HEK293 (cell line): ENCODE data around the gene RABEP2.

ENCODE experiments used
- CTCF ChIA-PET: fragments of 350-600 bp; formaldehyde crosslinking; extraction: SDS; loops from one replicate; lab custom pipeline; 2021; ENCODE audit warnings: antibody characterized with exemption; lab: Yijun Ruan, JAX
- POLR2A ChIA-PET: fragments of 300-600 bp; formaldehyde crosslinking; extraction: SDS; loops from one replicate; lab custom pipeline; 2020; ENCODE audit warnings: antibody characterized with exemption, inconsistent platforms; lab: Yijun Ruan, JAX
- H3K27ac ChIP-seq: fragments of 200-500 bp; sonication (Bioruptor generic); 2 replicates; pipeline ENCODE4 v1.5.1; 2014; ENCODE audit warnings: low read depth, low read length, control low read depth, inconsistent platforms; ENCODE audit errors: extremely low read depth
- H3K36me3 ChIP-seq, 2 experiments: fragments of 200-500 bp in 1 of 2; sonication (Bioruptor generic) in 1 of 2; 1 replicate in 1 of 2; 2 replicates in 1 of 2; pipeline ENCODE4 v1.5.1; 2014 to 2017; ENCODE audit warnings: inconsistent platforms in 2 of 2, low read length in 2 of 2; ENCODE audit not compliant: control insufficient read depth in 2 of 2, insufficient read depth in 1 of 2
- H3K4me1 ChIP-seq: fragments of 200-500 bp; sonication (Bioruptor generic); 2 replicates; pipeline ENCODE4 v1.5.1; 2014; ENCODE audit warnings: mild to moderate bottlenecking, low read length, inconsistent platforms; ENCODE audit not compliant: control insufficient read depth, insufficient read depth
- H3K4me3 ChIP-seq: 2 replicates; pipeline ENCODE4 v1.5.1; 2011; ENCODE audit warnings: low read depth, mild to moderate bottlenecking, control low read depth, low read length, moderate library complexity
- H3K9me3 ChIP-seq: fragments of 200-500 bp; sonication (Bioruptor generic); 2 replicates; pipeline ENCODE4 v1.5.1; 2014; ENCODE audit warnings: low read depth, low read length, inconsistent platforms; ENCODE audit not compliant: control insufficient read depth, insufficient read depth
- BCL11A ChIP-seq: fragments of 450-650 bp; formaldehyde crosslinking; IDR thresholded peaks from 2 replicates; pipeline ENCODE4 v1.5.1; 2016; ENCODE audit warnings: low read depth, missing biosample characterization, missing genetic modification characterization
- BCL6B ChIP-seq: fragments of 450-650 bp; formaldehyde crosslinking; IDR thresholded peaks from 2 replicates; pipeline ENCODE4 v1.5.1; 2017; ENCODE audit warnings: missing biosample characterization, missing genetic modification characterization
- SP7 ChIP-seq: fragments of 450-650 bp; formaldehyde crosslinking; IDR thresholded peaks from 2 replicates; pipeline ENCODE4 v1.5.1; 2016; ENCODE audit warnings: missing biosample characterization, missing genetic modification characterization
- TRIM28 ChIP-seq: IDR thresholded peaks from 2 replicates; pipeline ENCODE4 v1.6.1; 2011; ENCODE audit warnings: low read length, control low read depth, borderline replicate concordance
- ZBTB11 ChIP-seq: fragments of 450-650 bp; formaldehyde crosslinking; conservative IDR thresholded peaks from 2 replicates; pipeline ENCODE4 v1.5.1; 2016; ENCODE audit warnings: low read depth, missing biosample characterization, missing genetic modification characterization
- ZBTB26 ChIP-seq: fragments of 450-650 bp; formaldehyde crosslinking; optimal IDR thresholded peaks from 2 replicates; pipeline ENCODE3; 2016; ENCODE audit warnings: missing biosample characterization, mild to moderate bottlenecking, missing genetic modification characterization
- ZBTB44 ChIP-seq: fragments of 450-650 bp; IDR thresholded peaks from 2 replicates; pipeline ENCODE4 v1.5.1; 2018; ENCODE audit warnings: missing biosample characterization, mild to moderate bottlenecking, missing genetic modification characterization
- ZBTB48 ChIP-seq: fragments of 450-650 bp; formaldehyde crosslinking; IDR thresholded peaks from 2 replicates; pipeline ENCODE4 v1.5.1; 2016; ENCODE audit warnings: missing biosample characterization, missing genetic modification characterization
- ZNF10 ChIP-seq: fragments of 450-650 bp; formaldehyde crosslinking; IDR thresholded peaks from 2 replicates; pipeline ENCODE4 v1.5.1; 2017; ENCODE audit warnings: missing biosample characterization, missing genetic modification characterization
- ZNF112 ChIP-seq: fragments of 450-650 bp; formaldehyde crosslinking; IDR thresholded peaks from 2 replicates; pipeline ENCODE4 v1.5.0; 2017; ENCODE audit warnings: missing biosample characterization, missing genetic modification characterization
- ZNF121 ChIP-seq: fragments of 450-650 bp; formaldehyde crosslinking; IDR thresholded peaks from 2 replicates; pipeline ENCODE4 v1.5.1; 2016; ENCODE audit warnings: missing biosample characterization, missing genetic modification characterization
- ZNF146 ChIP-seq: fragments of 450-650 bp; formaldehyde crosslinking; IDR thresholded peaks from 2 replicates; pipeline ENCODE4 v1.5.1; 2016; ENCODE audit warnings: missing biosample characterization, missing genetic modification characterization
- ZNF155 ChIP-seq: fragments of 450-650 bp; formaldehyde crosslinking; IDR thresholded peaks from 2 replicates; pipeline ENCODE4 v1.5.1; 2016; ENCODE audit warnings: missing biosample characterization, missing genetic modification characterization
- ZNF174 ChIP-seq: fragments of 450-650 bp; formaldehyde crosslinking; IDR thresholded peaks from 2 replicates; pipeline ENCODE4 v1.5.0; 2017; ENCODE audit warnings: missing biosample characterization, mild to moderate bottlenecking, missing genetic modification characterization
- ZNF221 ChIP-seq: fragments of 450-650 bp; formaldehyde crosslinking; IDR thresholded peaks from 2 replicates; pipeline ENCODE4 v1.5.1; 2017; ENCODE audit warnings: missing biosample characterization, missing genetic modification characterization, borderline replicate concordance
- ZNF23 ChIP-seq: fragments of 450-650 bp; formaldehyde crosslinking; IDR thresholded peaks from 2 replicates; pipeline ENCODE4 v1.5.1; 2016; ENCODE audit warnings: missing biosample characterization, missing genetic modification characterization, borderline replicate concordance
- ZNF391 ChIP-seq: fragments of 450-650 bp; formaldehyde crosslinking; IDR thresholded peaks from 2 replicates; pipeline ENCODE4 v1.5.1; 2016; ENCODE audit warnings: low read depth, missing biosample characterization, missing genetic modification characterization, borderline replicate concordance
- ZNF48 ChIP-seq: fragments of 450-650 bp; formaldehyde crosslinking; IDR thresholded peaks from 2 replicates; pipeline ENCODE4 v1.5.1; 2016; ENCODE audit warnings: missing biosample characterization, missing genetic modification characterization
- ZNF571 ChIP-seq: fragments of 450-650 bp; formaldehyde crosslinking; IDR thresholded peaks from 2 replicates; pipeline ENCODE4 v1.5.0; 2017; ENCODE audit warnings: missing biosample characterization, missing genetic modification characterization
- ZNF626 ChIP-seq: fragments of 450-650 bp; sonication (Bioruptor Pico); formaldehyde crosslinking; IDR thresholded peaks from 2 replicates; pipeline ENCODE4 v1.5.1; 2018; ENCODE audit warnings: missing biosample characterization, missing genetic modification characterization, inconsistent platforms
- ZNF658 ChIP-seq: fragments of 450-650 bp; formaldehyde crosslinking; IDR thresholded peaks from 2 replicates; pipeline ENCODE4; 2016; ENCODE audit warnings: missing biosample characterization, missing genetic modification characterization
- ZNF670 ChIP-seq: fragments of 450-650 bp; formaldehyde crosslinking; IDR thresholded peaks from 2 replicates; pipeline ENCODE4 v1.5.1; 2016; ENCODE audit warnings: missing biosample characterization, missing genetic modification characterization, low read depth
- ZSCAN23 ChIP-seq: fragments of 450-650 bp; formaldehyde crosslinking; IDR thresholded peaks from 2 replicates; pipeline ENCODE4 v1.5.1; 2016; ENCODE audit warnings: missing biosample characterization, missing genetic modification characterization

RABEP2 gene

GRCh38 chr16:28863929-28864793 lies 60.9 kb downstream of the RABEP2 start (continued):
- no peak for TF ChIP-seq ZNF155 (tag by site-specific recombination)
- peak; percentile 98 for TF ChIP-seq ZBTB11 (tag by site-specific recombination)

GRCh38 chr16:28859326-28859725 lies 65.7 kb downstream of the RABEP2 start:
- peaks cover 0 to 3% of the 10 kb centered on the region in 2 experiments; a peak in 1 of 3 replicates for H3K36me3 ChIP-seq
- H3K27ac ChIP-seq, result no peak overlapping the region
- ChIA-PET POLR2A (interaction anchor here (0.9 to 2.2 kb wide), 3 partner anchors 12 to 21 kb away, joined by 3 to 8 read pairs (median 6); partner anchors contain the start of gene TUFM), CTCF (interaction anchor here (0.6 to 1.3 kb wide), 2 partner anchors 86 to 1584 kb away, joined by 3 to 4 read pairs; no protein-coding TSS in a partner anchor)
- no peak overlapping the region for H3K4me3 ChIP-seq
- H3K4me1 ChIP-seq, result no peaks in the 10 kb centered on the region; the same call in 1 of the 2 replicates
- no peaks in the 10 kb centered on the region for H3K9me3 ChIP-seq
- TF ChIP-seq ZNF571 (tag by site-specific recombination), result no peak
- no peak for TF ChIP-seq ZNF23 (tag by site-specific recombination)
- no peak for TF ChIP-seq ZNF155 (tag by site-specific recombination)
- no peak for TF ChIP-seq TRIM28
- TF ChIP-seq ZNF221, result no peak
- TF ChIP-seq BCL11A (tag by site-specific recombination), result no peak
- TF ChIP-seq ZBTB44 (tag by site-specific recombination), result no peak
- TF ChIP-seq ZNF391, result no peak
- TF ChIP-seq ZBTB48, result no peak

- POLR2A ChIA-PET, result interaction anchor here (1.2 to 2.2 kb wide), 2 partner anchors 13 to 22 kb away, joined by 6 to 8 read pairs; partner anchors contain the start of gene TUFM
- Histone ChIP-seq H3K4me1 (no peaks in the 10 kb centered on the region; the same call in 1 of the 2 replicates), H3K36me3 (peaks cover 0 to 3% of the 10 kb centered on the region in 2 experiments; a peak in 1 of 3 replicates), H3K4me3 (no peak overlapping the region), H3K9me3 (no peaks in the 10 kb centered on the region), H3K27ac (no peak overlapping the region)
- no peak for TF ChIP-seq ZNF112 (tag by site-specific recombination)
- TF ChIP-seq ZNF658 (tag by site-specific recombination), result no peak
- TF ChIP-seq ZSCAN23 (tag by site-specific recombination), result no peak
- no peak for TF ChIP-seq SP7 (tag by site-specific recombination)
- TF ChIP-seq ZNF174 (tag by site-specific recombination), result no peak
- TF ChIP-seq ZNF23 (tag by site-specific recombination), result no peak
- TF ChIP-seq ZNF626 (tag by site-specific recombination), result no peak
- no peak for TF ChIP-seq ZNF121 (tag by site-specific recombination)
- no peak for TF ChIP-seq BCL6B (tag by site-specific recombination)
- TF ChIP-seq ZBTB26, result no peak
- no peak for TF ChIP-seq ZNF48 (tag by site-specific recombination)
- no peak for TF ChIP-seq ZNF670 (tag by site-specific recombination)
- no peak for TF ChIP-seq ZNF10
- no peak for TF ChIP-seq ZNF146 (tag by site-specific recombination)
- CTCF ChIA-PET, result interaction anchor here (1.0 kb wide), 2 partner anchors 12 to 87 kb away, joined by 4 to 5 read pairs; no protein-coding TSS in a partner anchor
These were observed 66.6 kb downstream of the RABEP2 start for GRCh38 chr16:28858421-28858820.
